CD4-positive, alpha-beta T cell treated with Interleukin-2 at 100 ng/mL for 4 hours (primary cell): Measurements from ENCODE around the gene SPATS2L.

Experiments
- DNase-seq: peaks from one replicate; pipeline ENCODE4 v3.0.0-alpha.2; 2020; ENCODE audit warnings: low spot score

Gene SPATS2L

DNA sequence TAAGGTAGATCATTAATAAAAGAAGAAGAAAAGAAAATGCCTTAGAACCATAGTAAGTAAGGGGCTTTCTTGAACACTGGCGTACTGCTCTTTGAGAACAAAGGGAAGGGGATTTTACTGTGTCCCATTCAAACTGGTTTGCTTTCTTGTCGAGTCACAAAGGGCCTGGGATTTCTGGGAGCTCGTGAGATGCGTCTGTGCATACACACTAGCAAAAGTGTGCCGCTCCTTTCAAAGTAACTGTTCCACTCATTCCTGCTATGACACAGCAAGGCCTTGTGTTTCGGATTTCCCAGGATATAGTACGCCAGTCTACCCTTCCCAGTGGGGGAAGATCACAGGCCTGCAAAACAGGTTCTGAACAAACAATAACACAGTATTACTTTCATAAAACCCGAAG, 110.4 kb downstream of the SPATS2L start:
- no peak for DNase-seq

DNA sequence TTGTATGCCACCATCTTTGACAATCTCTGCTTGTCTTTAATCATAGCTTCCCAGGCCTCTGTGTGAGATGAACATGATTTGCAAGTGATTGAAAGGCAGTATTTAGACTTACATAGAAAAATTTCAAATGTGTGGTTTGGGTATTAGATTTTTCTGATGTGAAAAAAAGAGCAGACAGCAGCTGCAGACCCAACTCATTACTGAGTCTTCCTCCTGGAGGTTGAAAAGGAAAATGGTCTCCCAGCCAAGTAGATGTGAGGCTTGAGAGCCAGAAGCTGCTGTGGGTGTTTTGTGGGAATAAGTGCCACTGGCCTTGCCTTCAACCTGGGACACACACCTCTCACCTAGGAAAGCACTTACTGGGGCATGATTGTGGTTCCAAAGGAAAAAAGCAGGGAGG, 110.9 kb downstream of the SPATS2L start:
- no peak for DNase-seq

DNA sequence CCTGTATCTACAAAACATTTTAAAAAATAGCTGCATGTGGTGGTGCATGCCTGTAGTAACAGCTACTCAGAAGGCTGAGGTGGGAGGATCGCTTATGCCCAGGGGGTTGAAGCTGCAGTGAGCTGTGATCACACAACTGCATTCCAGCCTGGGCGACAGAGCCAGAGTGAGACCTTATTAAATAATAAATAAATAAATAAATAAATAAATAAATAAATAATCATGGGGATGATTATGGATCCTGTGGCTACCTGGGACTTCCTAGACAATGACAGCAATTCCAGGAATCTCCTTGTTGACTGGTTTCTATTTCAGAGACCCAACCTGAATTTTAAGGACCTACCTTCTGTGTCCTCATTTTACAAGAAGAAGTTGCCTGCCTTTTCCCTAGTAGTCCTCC, 111.9 kb downstream of the SPATS2L start:
- DNase-seq: no peak

DNA sequence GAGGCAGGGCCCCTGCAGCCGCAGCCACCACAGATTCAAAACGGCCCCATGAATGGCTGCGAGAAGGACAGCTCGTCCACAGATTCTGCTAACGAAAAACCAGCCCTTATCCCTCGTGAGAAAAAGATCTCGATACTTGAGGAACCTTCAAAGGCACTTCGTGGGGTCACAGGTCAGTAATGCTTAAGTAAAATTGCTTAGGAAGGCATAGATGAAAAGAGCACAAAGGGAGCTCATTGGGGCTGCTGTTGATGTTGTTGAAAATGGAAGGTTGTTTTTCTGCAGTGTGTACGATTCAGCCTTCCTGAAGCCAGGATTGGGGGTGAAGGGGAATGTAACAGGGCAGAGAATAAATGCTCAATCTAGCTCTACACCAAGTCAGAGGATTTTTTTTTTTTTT, 112.8 kb downstream of the SPATS2L start:
- DNase-seq: no peak

DNA sequence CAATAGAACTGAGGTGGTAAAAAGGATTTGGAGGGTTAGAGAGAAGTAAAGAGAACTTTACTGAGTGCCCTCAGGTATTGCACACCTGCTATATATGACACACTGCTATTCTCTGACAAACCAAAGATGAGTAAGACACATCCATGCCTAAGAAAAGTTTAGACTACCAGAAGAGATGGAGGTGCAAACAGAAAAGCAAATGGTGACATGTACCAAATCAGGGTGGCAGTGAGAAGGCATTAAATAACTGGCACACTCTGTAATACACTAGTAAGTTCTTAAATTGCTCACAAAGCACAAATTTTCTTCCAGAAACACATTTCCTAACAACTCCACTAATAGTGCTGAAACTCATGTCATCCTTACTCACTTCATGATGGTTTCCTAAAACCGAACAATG, 114.8 kb downstream of the SPATS2L start:
- no peak for DNase-seq

DNA sequence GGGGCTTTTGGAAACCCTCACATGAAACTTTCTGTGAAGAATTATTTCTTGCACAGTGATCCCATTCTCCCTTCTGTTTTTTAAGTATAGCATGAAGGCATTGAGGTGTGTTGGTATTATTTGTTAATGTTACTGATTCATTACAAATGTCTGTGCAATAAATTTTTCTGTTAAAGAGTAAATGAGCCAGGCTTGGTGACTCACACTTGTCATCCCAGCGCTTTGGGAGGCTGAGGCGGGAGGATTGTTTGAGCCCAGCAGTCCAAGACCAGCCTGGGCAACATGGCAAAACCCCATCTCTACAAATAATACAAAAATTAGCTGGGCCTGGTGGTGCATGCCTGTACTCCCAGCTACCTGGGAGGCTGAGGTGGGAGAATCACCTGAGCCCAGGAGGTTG, 115.6 kb downstream of the SPATS2L start:
- DNase-seq: no peak

DNA sequence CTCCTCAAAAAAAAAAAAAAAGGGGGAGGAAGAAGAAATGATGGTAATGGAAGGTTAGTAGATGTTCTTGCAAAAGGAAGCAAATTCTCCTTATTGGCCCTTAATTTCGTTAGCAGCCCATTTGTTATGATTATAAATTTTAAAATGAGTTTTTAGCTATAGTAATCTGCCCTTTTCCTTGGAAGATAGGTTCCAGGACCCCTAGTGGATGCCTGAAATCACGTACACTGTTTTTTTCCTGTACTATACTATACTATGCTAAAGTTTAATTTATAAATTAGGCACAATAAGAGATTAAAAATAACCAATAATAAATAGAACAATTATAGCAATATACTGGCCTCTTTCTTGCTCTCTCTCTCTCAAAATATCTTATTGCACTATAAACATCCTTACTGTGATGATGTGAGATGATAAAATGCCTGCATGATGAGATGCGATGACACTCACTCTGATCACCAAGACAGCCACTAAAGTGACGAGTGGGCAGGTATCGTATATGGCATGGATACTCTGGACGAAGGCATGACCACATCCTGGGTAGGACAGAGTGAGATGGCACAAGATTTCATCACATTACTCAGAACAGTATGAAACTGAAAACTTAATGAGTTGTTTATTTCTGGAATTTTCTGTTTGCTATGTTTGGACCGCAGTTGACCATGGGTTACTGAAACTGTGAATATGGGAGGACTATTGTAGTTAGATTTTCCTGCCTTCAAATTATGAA, 116.2 kb downstream of the SPATS2L start:
- DNase-seq: no peak

DNA sequence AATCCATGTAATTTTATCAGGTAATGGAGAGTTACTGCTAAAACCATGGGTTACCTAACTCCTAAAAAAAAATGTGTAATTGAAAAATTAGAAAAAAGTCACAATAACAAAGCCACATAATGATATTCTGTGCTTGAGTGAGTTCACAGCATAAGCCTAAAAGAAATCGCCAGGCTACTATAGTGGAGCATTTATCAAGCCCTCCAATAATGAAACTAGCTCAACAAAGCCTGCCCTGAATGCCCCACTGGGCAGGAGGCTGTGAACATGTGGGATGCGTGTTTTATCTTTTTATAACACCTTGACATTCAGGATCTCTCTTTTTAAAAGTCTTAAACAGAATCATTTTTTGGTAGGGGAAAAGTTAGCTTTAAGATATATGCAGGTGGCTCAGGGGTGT, 117.0 kb downstream of the SPATS2L start:
- DNase-seq: no peak

DNA sequence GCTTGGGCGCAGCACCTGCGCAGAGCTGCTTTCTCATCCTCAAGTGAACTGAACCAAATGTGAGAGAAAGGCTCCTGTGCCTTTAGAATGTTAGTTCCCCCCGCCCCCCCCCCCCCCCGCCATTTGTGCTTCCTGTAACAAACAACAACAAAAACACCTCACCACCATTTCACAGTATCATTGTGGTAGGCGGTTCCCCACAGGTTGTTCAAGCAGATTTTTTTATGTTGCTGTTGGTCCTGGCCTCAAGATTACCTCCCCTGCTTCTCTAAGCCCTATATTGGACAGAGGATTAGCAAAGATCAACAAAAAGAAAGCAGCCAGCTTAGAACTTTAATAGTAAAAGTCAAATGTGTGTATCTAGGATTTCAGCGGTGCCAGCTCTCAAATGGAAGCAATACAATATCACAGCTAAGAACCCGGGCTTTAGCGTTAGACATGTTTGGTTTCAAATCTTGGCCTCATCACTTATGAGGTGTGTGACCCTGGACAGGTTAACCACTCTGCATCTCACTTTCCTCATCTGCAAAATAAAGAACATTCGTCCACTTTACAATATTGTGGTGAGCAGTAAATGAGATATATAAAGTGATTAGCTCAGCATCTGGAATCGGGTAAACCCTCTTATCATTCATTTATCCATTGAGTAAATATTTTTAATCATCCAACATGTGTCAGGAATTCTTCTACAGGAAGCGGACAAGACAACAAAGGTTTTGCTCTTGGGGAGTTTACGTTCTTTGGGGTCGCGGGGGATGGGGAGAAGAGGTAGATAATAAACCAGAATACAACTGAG, 118.7 kb downstream of the SPATS2L start:
- no peak for DNase-seq

DNA sequence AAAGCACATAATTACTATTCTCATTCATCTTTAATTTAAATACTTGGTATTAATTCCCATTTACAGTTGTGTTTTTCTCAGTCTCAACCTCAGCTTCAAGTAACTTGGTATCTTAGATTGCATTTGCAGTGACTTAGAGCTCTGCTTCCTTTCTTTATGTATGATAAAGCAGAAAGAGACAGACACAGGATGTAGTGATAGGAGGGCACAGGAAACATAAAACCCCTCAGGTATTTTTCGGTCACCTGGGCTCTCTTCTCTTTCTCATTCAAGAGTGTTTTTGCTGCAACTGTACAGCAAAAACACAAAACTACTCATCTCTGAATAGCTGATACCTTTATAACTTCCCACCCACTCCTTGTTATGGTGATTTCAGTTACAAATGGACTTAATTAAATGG, 120.3 kb downstream of the SPATS2L start:
- DNase-seq: no peak

DNA sequence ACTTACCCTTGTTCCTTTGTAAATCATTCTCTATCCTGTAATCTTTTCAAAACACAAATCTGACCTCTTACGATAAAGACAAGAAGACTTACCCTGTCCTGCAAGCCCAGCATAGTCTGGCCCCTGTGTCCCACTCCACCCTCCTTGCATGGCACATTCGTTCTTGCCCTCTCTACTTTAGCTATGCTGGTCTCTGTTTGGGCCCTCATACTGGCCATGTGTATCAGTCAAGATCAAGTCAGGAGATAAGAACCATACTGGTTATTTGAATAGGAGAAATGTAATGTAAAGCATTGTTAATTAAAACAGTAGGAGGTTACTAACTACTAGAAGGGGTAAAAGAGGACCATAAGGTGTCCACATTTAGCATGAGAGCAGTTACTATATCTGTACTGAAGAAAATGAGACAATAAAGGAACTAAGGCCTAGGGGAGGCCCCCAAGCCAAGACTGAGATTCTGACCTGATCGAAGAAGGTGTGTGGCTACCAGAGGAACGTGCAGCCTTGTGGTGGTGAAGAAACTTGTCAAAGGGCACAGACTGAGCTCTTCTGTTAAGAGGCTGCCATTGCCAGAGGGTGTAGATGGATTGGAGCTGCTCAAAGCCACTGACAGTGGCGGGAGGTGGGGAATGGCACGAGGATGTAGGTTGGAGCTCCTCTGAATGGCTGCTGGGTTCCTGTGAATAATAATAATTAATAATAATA, 122.6 kb downstream of the SPATS2L start:
- DNase-seq: no peak

DNA sequence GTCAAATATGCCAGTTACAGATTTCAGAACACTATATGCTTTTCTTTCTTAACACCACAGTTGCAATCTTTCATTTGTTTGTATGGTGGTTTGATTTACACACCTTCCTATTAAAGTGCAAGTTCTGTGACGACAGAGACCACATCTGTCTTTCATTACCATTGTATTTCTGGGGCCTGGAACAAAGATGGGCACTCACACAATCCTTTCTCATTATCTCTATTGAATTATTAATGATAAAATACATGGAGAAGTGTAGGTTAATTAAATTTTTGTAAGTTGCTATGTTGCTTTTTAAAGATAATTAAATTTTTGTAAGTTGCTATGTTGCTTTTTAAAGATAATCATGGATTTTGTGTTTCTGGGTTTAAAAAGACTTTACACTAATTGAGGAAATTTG, 123.5 kb downstream of the SPATS2L start:
- DNase-seq: no peak

DNA sequence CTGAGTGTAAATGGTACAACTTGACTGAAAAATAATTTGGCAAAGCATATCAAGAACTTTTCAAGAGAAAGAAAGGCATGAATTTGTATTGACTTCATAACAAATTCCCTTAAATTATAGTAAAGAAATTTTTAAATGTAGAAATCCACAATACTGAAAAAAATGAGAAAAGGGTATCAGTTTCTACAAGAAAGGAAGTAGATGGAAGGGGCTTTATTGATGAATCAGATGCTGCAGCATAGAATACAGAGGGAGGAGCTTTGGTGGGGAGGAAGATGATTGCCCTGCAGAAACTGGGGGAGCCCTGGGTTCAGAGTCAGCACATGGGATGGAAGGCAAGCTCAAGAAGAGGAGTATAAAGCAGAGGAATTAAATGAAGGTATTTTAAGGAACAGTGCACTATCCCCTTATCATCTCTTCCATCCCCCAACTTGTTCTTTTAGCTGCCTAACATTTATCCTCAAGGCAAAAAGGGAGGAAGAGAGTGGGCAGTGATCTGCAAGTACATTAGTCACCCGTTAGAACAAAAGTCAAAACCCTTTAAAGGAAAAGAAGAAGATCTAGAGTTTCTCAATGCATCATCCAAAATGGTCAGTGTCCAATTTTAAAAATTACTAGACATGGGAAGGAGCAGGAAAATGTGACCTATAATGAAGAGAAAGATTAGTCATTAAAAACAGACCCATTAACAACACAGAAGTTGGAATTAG, 125.7 kb downstream of the SPATS2L start:
- no peak for DNase-seq

DNA sequence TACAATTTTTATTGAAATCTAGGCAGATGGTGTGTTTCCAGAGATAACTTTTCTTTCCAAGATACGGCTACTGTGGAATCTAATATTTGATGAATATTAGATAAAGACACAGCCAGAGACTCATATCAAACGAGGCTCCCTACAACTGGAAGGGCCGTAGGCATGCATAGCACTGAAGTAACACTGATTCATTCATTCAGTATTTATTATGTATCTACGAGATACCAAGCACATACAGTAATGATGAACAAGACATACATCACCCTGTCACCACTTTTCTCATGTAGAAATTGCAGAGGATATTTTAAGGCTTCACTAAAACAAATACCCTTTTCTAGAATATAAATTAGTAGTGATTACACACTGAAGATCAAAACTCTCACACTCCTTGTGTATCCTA, 128.9 kb downstream of the SPATS2L start:
- no peak for DNase-seq

DNA sequence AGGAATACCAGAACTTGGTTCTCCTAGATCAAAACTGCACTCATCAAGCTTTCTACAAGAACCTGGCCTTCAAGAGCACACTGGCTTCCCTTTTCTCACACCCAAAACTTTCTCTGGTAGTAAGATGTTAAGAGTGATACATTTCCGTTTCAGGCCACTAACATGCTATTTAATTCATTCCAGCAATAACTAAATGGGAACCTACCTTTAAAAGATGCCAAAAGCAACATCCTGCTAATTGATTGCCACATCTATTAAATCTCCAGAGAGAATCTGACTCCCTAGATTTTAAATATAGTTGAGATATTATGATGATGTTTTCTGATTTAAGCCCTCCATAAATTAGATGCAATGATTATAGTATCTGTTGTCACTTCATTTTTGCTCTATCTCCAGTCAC, 131.8 kb downstream of the SPATS2L start:
- no peak for DNase-seq

DNA sequence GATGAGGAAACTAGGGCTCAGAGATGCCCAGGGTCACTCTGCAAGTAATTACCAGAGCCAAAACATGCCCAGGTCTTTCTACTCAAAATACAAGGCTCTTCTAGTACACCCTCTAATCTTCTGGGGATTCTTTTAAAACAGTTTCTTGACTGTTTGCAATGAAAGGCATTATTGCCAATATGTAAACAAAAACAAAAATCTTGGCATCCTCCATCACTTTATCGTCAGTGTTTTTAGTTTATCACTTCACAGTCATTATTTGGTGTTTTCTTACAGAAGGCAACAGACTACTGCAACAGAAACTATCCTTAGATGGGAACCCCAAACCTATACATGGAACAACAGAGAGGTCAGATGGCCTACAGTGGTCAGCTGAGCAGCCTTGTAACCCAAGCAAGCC, 132.4 kb downstream of the SPATS2L start:
- no peak for DNase-seq

DNA sequence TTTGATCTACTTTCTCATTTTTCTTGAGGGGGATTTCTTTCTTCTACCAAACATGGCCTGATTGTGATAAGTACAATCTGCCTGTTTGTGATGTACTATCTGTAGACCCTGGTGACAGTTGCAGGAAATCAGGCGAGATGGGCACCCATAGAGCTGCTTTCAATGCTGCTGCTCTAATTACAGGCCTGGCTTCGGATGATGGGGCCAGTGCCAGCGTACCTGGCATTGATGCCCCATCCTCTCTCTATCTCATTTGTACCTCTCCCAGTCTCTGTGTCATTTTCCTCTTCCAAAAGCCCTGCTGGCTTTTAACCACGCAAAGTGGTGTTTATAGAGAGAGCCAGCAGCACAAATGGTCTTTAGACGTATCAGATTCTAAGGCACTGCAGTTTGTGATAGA, 133.5 kb downstream of the SPATS2L start:
- no peak for DNase-seq

DNA sequence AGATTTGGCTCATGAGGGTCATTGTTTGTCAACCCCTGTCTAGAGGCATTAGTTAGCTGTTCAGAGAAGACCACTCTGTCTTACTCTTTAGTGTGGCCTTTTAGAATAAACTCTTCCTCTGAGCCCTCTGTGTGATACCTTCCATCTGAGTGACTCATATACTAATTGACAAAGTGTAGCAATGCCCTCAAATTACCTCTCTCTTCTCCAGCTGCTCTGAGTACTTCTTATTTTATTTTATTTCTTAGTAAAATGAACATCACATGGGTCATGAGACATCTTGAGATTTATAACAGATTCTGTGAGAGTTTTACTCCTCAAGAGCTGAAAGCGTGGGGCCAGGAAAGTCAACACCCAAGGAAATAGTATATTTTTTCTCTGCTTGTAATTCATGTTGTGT, 136.0 kb downstream of the SPATS2L start:
- no peak for DNase-seq

DNA sequence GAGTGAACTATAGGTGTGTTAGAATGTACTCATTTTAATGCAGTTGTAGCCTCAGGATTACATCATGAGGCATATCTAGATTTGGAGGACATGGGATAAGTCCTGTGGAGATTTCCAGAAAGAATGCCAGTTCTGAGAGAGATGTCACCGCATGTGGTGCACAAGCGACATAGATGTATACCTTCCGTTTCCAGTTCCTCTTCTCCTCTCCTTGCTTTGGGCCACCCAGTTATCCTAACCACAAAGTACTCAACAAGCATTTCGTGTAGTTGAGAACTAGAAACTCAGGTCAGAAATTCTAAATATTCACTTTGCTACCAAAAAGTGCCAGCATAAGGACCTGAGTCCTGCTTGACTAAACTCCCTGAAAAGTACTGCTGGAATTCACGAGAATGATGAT, 136.9 kb downstream of the SPATS2L start:
- DNase-seq: no peak

DNA sequence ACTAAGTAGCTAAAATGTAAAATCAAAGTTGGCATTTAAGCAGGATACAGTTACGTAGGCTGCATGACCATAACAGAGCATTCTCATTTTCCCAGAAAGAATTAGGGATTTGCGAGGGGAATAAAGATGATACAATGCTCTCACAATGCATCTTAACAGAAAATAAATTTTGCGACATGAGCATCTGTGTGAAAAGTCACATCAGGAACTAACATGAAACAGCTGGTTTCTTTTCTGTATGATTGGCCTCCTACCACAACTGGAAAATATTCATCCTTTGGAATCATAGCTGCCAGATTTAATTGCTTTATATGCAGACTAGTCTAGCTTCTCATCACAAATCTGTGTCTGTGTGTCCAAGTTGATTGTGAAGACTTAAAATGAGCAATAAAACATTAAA, 137.4 kb downstream of the SPATS2L start:
- DNase-seq: no peak

DNA sequence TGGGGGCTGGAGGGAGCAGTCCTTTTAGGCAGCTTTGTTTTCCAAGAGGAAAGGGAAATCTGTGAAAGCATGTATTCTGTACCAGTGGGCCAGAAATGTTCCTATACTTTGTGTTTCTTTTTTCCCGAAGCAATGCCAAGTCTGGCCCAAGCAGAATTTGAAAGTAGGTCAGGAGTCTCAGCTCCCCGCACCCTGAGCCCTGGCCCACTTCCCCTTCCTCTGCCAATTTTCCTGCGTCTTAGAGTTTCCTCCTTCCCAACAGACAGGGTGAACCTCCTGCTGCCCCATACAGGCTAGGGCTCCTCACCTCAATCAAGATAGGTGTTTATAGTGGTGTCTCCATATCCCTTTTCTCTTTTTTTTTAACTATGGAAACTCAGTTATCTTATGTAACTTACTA, 138.0 kb downstream of the SPATS2L start:
- DNase-seq: no peak

DNA sequence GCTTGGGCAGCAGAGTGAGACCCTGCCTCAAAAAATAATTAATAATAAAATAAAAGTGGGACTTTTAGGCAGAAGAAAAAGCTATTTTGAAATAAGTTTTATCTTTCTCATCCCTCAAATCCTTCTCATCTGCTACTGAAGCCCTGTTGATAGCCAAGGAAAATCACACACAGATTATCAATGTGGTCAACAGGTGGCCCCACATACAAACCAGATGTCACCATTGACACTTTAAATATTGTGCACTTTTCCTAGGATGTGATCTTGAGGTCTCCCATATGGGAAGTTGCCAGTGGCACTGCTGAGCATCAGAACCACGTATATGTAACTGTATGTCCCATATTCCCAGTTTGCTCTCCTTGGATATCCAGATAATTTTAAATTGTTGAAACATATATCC, 138.8 kb downstream of the SPATS2L start:
- no peak for DNase-seq

DNA sequence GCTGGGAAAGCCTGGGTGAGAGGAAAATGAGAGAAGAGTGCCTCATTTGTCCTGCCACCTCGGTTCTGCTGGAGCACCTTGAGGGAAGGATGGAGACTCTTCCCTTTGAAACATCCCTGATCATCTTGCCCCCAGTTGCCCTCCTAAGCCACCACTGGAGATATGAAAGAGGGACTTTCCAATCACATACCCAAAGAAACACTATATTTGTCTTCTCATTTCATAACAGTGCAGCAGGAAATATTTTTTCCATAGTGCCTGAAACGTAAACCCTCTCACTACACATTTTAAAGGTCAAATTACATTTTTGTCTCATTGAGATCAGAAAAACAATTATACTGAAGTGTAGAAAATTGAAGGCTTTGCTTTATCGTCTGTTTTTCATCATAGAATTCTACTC, 140.1 kb downstream of the SPATS2L start:
- no peak for DNase-seq
